Measurements from ENCODE around the gene KIAA0825. TPM values are rescaled to one million over a fixed set of nuclear protein-coding genes. Genes with fewer than 3 reads are reported as not detected.

KIAA0825 gene
- total RNA-seq, 1 donor from 2014 or later, result 2.0 TPM

DNA sequence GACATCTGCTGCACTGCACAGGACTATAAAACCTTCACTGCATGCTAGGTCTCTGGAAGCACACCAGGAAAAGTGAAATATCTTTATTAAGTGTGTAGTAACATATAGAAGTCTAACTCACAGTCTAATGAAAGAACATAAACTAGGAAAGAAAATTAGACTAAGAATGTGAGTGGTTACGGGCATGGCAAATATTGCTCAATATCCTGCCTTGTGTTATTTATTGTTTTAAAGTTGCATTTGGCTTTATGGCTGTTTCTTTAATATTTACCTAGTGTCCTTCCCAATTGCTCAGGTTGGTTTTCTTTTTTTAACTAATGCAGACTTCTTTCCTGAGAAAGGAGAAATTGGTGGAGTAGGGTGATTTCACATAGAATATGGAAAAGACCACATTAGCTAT is 342.4 kb downstream of the KIAA0825 start:
- Mint-ChIP-seq H3K27ac (ENCODE audit: unreplicated experiment) (no peak overlapping the region), H3K36me3 (ENCODE audit: low read depth, unreplicated experiment) (no peaks in the 10 kb centered on the region), H3K4me3 (ENCODE audit: unreplicated experiment) (no peak overlapping the region), H3K4me1 (ENCODE audit: unreplicated experiment) (no peaks in the 10 kb centered on the region), H3K27me3 (ENCODE audit: unreplicated experiment) (peaks cover under 1% of the 10 kb centered on the region), H3K9me3 (ENCODE audit: unreplicated experiment) (no peaks in the 10 kb centered on the region)
- TF ChIP-seq, protein P1, sequence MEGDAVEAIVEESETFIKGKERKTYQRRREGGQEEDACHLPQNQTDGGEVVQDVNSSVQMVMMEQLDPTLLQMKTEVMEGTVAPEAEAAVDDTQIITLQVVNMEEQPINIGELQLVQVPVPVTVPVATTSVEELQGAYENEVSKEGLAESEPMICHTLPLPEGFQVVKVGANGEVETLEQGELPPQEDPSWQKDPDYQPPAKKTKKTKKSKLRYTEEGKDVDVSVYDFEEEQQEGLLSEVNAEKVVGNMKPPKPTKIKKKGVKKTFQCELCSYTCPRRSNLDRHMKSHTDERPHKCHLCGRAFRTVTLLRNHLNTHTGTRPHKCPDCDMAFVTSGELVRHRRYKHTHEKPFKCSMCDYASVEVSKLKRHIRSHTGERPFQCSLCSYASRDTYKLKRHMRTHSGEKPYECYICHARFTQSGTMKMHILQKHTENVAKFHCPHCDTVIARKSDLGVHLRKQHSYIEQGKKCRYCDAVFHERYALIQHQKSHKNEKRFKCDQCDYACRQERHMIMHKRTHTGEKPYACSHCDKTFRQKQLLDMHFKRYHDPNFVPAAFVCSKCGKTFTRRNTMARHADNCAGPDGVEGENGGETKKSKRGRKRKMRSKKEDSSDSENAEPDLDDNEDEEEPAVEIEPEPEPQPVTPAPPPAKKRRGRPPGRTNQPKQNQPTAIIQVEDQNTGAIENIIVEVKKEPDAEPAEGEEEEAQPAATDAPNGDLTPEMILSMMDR (IDR thresholded peaks at IDR 0.05; ENCODE audit: unreplicated experiment), result no peak
- DNase-seq (ENCODE audit: low spot score), result no peak

DNA sequence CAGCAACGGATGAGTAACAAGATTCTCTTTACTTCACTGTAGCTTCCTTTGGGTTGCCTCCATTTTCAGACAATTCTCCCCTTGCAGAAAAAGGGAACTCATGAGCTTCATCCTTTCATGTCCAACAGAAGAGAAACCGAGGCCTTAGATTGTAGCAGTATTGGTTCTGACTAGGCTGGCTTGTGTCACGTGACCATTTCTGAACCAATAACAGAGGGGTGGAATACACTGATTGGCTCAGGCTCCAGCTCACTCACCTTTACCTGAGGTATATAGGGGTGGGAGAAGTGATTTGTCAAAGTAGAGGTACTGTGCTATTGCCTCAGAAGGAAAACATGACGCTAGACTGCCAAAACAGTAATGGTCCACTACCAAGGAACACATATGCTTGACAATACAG is 343.7 kb downstream of the KIAA0825 start:
- H3K27me3 Mint-ChIP-seq (ENCODE audit: unreplicated experiment), result peaks cover 1% of the 10 kb centered on the region

DNA sequence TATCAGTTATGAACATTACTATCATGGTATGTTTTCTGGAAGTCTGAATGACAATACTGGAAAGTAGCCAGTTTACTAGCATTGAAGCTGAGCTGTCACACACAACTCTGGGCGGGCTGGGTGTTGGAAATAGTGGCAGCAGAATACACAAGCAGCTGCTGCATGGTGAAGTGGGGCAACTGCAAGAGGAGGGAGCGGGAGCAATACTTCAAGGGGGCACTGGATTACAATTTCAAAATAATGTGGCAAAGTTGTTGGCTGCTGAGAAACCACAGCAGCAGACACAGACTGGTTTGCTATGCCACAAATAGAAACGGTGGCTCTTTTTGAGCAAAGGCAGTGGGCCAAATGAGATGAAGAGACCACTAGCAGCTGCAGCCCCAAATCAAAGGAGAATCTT is 350.2 kb downstream of the KIAA0825 start:
- Mint-ChIP-seq H3K4me1 (ENCODE audit: unreplicated experiment) (no peaks in the 10 kb centered on the region), H3K27ac (ENCODE audit: unreplicated experiment) (no peak overlapping the region), H3K27me3 (ENCODE audit: unreplicated experiment) (peaks cover 1% of the 10 kb centered on the region)

More for the DNA sequence above, 343.7 kb downstream of the KIAA0825 start:
- no peak overlapping the region for H3K27ac Mint-ChIP-seq (ENCODE audit: unreplicated experiment)
- H3K4me3 Mint-ChIP-seq (ENCODE audit: unreplicated experiment), result no peak overlapping the region
- H3K9me3 Mint-ChIP-seq (ENCODE audit: unreplicated experiment), result no peaks in the 10 kb centered on the region
- TF ChIP-seq, protein P1 (IDR thresholded peaks at IDR 0.05; ENCODE audit: unreplicated experiment), result no peak
- DNase-seq (ENCODE audit: low spot score), result no peak
- no peaks in the 10 kb centered on the region for H3K36me3 Mint-ChIP-seq (ENCODE audit: low read depth, unreplicated experiment)
- H3K4me1 Mint-ChIP-seq (ENCODE audit: unreplicated experiment), result no peaks in the 10 kb centered on the region

DNA sequence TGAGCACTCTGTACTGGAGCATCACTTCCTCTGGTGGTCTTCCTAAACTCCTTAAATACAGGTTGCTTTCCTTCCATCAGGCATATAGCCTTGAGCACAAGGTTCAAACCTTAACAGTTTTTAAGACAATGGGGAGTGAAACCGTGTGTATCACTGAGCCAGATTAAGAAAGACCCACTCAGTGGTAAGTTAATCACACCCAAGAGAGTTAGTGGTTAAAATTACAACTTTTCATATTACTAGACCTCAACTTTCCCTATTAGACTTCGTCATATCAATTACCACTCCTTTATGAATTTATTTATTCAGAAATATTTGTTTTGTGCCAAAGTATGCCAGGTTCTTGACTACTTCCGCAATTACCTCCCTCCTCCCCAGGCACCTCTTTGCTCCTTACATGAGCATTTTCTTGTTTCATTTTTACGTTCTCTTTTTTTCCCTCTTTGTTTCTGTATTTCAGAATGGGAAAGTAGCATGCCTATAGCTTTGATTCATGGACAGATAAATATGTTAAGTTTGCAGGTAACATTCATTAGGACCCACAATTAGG is 351.0 kb downstream of the KIAA0825 start:
- H3K27me3 Mint-ChIP-seq (ENCODE audit: unreplicated experiment), result peaks cover 3% of the 10 kb centered on the region
- DNase-seq (ENCODE audit: low spot score), result no peak
- no peaks in the 10 kb centered on the region for H3K9me3 Mint-ChIP-seq (ENCODE audit: unreplicated experiment)
- no peak overlapping the region for H3K27ac Mint-ChIP-seq (ENCODE audit: unreplicated experiment)
- no peaks in the 10 kb centered on the region for H3K36me3 Mint-ChIP-seq (ENCODE audit: low read depth, unreplicated experiment)
- no peak overlapping the region for H3K4me3 Mint-ChIP-seq (ENCODE audit: unreplicated experiment)
- H3K4me1 Mint-ChIP-seq (ENCODE audit: unreplicated experiment), result no peaks in the 10 kb centered on the region
- TF ChIP-seq, protein P1 (IDR thresholded peaks at IDR 0.05; ENCODE audit: unreplicated experiment), result no peak

More for the DNA sequence above, 350.2 kb downstream of the KIAA0825 start:
- no peak overlapping the region for H3K4me3 Mint-ChIP-seq (ENCODE audit: unreplicated experiment)
- DNase-seq (ENCODE audit: low spot score), result no peak
- H3K9me3 Mint-ChIP-seq (ENCODE audit: unreplicated experiment), result no peaks in the 10 kb centered on the region
- no peaks in the 10 kb centered on the region for H3K36me3 Mint-ChIP-seq (ENCODE audit: low read depth, unreplicated experiment)
- TF ChIP-seq, protein P1 (IDR thresholded peaks at IDR 0.05; ENCODE audit: unreplicated experiment), result no peak

DNA sequence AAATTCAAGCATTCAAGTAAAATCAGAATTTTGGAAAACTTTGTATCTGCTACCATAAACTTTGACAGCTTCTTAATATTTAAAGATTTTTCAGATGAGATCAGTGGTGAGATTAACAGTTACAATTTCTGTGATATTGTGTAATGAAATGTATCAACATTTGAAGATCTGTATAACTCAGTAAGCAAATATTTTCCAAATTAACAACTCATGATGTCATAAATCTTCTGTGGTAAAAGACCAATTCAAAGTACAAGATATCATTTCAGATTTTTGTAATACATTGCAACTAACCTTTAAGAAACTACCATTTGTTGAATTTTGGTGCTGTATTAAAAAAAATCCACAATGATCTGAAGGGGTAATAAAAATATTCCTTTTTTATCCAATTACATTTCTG is 352.2 kb downstream of the KIAA0825 start:
- no peaks in the 10 kb centered on the region for H3K9me3 Mint-ChIP-seq (ENCODE audit: unreplicated experiment)
- H3K27ac Mint-ChIP-seq (ENCODE audit: unreplicated experiment), result no peak overlapping the region
- no peaks in the 10 kb centered on the region for H3K4me1 Mint-ChIP-seq (ENCODE audit: unreplicated experiment)
- peaks cover 3% of the 10 kb centered on the region for H3K27me3 Mint-ChIP-seq (ENCODE audit: unreplicated experiment)
- TF ChIP-seq, protein P1 (IDR thresholded peaks at IDR 0.05; ENCODE audit: unreplicated experiment), result no peak
- DNase-seq (ENCODE audit: low spot score), result no peak
- no peak overlapping the region for H3K4me3 Mint-ChIP-seq (ENCODE audit: unreplicated experiment)
- no peaks in the 10 kb centered on the region for H3K36me3 Mint-ChIP-seq (ENCODE audit: low read depth, unreplicated experiment)
